Activated naive CD8-positive, alpha-beta T cell treated with anti-CD3 and anti-CD28 coated beads, Interleukin-2, amount 10 ng/mL, durations not matched to agents 7 days and 5 days (primary cell): ENCODE measurements around the gene KBTBD4. TPM values are rescaled to one million over a fixed set of nuclear protein-coding genes. Genes with fewer than 3 reads are reported as not detected.
A peak's percentile ranks its signal among the peaks of the same experiment; 100 is the strongest.

ENCODE experiments used
- ATAC-seq: fragments of 150-1000 bp; cut with Tn5 transposase; one replicate; pipeline ENCODE4 v1.10.0; 2021; ENCODE audit warnings: low read depth, moderate library complexity
- POLR2A ChIA-PET: fragments of 350-600 bp; sonication (Branson Sonifier 250); formaldehyde crosslinking; loops from one replicate; lab custom pipeline; 2021; ENCODE audit warnings: antibody characterized with exemption; lab: Charles Lee
- DNase-seq: peaks from one replicate; pipeline ENCODE4 v3.0.0; 2021
- H3K27ac Mint-ChIP-seq: one replicate; pipeline ENCODE4 v1.8.0; 2022; ENCODE audit warnings: mild to moderate bottlenecking, mixed read lengths
- H3K27me3 Mint-ChIP-seq: one replicate; pipeline ENCODE4 v1.8.0; 2022; ENCODE audit warnings: mild to moderate bottlenecking, moderate library complexity, mixed read lengths
- H3K36me3 Mint-ChIP-seq: one replicate; pipeline ENCODE4 v1.8.0; 2021; ENCODE audit warnings: mild to moderate bottlenecking, mixed read lengths
- H3K4me1 Mint-ChIP-seq: one replicate; pipeline ENCODE4 v1.8.0; 2021; ENCODE audit warnings: mixed read lengths
- H3K4me3 Mint-ChIP-seq: one replicate; pipeline ENCODE4 v1.8.0; 2022; ENCODE audit warnings: mild to moderate bottlenecking, moderate library complexity, mixed read lengths
- H3K9me3 Mint-ChIP-seq: one replicate; pipeline ENCODE4 v1.8.0; 2021; ENCODE audit warnings: mixed read lengths
- total RNA-seq, 2 experiments: library from RNA; stranded (reverse); gene quantifications; one replicate each; pipeline ENCODE4 v1.2.3, GENCODE V29; 2021

Gene KBTBD4
- total RNA-seq, 2 experiments from 2014 or later, result 18.8 to 19.0 TPM

DNA sequence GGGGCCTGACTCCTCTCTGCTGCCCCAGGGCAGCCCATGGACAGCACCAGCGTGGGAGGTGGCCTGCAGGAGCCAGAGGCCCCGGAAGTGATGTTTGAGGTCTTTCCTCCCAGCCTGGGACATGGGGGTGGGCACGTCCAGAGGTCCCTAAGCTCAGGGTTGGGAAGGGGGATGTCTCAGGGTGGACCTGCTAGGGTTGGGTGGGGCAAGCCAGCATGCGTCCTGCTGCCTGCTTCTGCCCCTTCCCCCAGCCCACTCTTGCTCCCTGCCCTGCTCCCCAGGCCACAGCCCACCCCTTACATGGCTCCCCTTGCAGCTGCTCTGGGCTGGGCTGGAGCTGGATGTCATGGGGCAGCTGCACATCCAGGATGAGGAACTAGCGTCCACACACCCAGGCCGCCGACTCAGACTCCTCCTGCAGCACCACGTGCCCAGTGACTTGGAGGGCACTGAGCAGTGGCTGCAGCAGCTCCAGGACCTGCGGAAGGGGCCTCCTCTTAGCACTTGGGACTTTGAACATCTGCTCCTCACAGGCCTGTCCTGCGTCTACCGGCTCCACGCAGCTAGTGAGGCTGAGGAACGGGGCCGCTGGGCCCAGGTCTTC lies 9.1 kb upstream of the KBTBD4 start:
- no peak overlapping the region for H3K4me3 Mint-ChIP-seq
- H3K9me3 Mint-ChIP-seq, result no peaks in the 10 kb centered on the region
- H3K4me1 Mint-ChIP-seq, result peaks cover 20% of the 10 kb centered on the region
- H3K36me3 Mint-ChIP-seq, result peaks cover 10% of the 10 kb centered on the region
- DNase-seq (no peak), ATAC-seq (no peak)
- peaks cover 8% of the 10 kb centered on the region for H3K27me3 Mint-ChIP-seq
- no peak overlapping the region for H3K27ac Mint-ChIP-seq
- POLR2A ChIA-PET, result interaction anchor here (0.6 to 2.1 kb wide), 2 partner anchors 9 to 23 kb away, joined by 3 to 8 read pairs; partner anchors contain the start of genes KBTBD4, NDUFS3 and PTPMT1

GRCh38 chr11:47587039-47587716 lies 8.4 kb upstream of the KBTBD4 start:
- ATAC-seq (no peak), DNase-seq (no peak)
- H3K9me3 Mint-ChIP-seq, result no peaks in the 10 kb centered on the region
- H3K36me3 Mint-ChIP-seq, result peaks cover 13% of the 10 kb centered on the region
- no peak overlapping the region for H3K4me3 Mint-ChIP-seq
- POLR2A ChIA-PET, result interaction anchor here (0.6 to 2.1 kb wide), 2 partner anchors 8 to 22 kb away, joined by 3 to 8 read pairs; partner anchors contain the start of genes KBTBD4, NDUFS3 and PTPMT1
- peaks cover 3% of the 10 kb centered on the region for H3K27me3 Mint-ChIP-seq
- peaks cover 16% of the 10 kb centered on the region for H3K4me1 Mint-ChIP-seq
- peak overlapping the region; percentile 64 for H3K27ac Mint-ChIP-seq

- DNase-seq (no peak), ATAC-seq (peak; percentile 23)
- Mint-ChIP-seq H3K36me3 (peaks cover 18% of the 10 kb centered on the region), H3K27me3 (no peaks in the 10 kb centered on the region), H3K9me3 (no peaks in the 10 kb centered on the region), H3K4me1 (peaks cover 10% of the 10 kb centered on the region), H3K27ac (peak within 1 kb of the TSS; percentile 64), H3K4me3 (no peak within 1 kb of the TSS)
- POLR2A ChIA-PET, result interaction anchor here (2.1 kb wide), 1 partner anchor 21 kb away, joined by 8 read pairs; the partner anchor contains the start of gene PTPMT1
Observed at GRCh38 chr11:47586098-47586855, 7.5 kb upstream of the KBTBD4 start, which contains the start of gene FAM180B. TSS of gene FAM180B (plus strand) at chr11:47586678. CDS start at chr11:47586769, 91 bp downstream.

DNA sequence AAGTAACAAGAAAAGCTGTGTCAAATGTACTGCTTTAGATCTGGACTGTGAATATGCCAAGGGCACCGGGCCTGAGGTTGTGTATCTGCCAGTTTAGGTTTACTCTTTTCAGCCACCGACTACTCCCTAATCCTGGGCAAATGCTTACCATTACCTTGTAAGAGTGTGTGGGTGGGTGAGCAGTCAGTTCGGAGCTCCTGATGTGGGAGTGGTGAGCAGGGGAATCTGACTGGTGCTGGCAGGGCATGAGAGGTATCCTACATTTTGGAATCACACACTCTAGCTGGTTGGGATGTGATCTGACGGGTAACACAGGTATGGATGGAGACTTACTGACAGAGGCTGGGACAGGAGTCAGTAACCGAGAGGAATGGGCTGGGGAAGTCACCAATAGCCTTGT lies 5.1 kb upstream of the KBTBD4 start:
- Mint-ChIP-seq H3K36me3 (peaks cover 24% of the 10 kb centered on the region), H3K4me3 (no peak overlapping the region), H3K27ac (peak overlapping the region; percentile 17), H3K9me3 (no peaks in the 10 kb centered on the region), H3K4me1 (peaks cover 19% of the 10 kb centered on the region), H3K27me3 (no peaks in the 10 kb centered on the region)
- ATAC-seq (no peak), DNase-seq (no peak)
- POLR2A ChIA-PET, result interaction anchor here (1.3 kb wide), 1 partner anchor 19 kb away, joined by 3 read pairs; the partner anchor contains the start of gene PTPMT1

DNA sequence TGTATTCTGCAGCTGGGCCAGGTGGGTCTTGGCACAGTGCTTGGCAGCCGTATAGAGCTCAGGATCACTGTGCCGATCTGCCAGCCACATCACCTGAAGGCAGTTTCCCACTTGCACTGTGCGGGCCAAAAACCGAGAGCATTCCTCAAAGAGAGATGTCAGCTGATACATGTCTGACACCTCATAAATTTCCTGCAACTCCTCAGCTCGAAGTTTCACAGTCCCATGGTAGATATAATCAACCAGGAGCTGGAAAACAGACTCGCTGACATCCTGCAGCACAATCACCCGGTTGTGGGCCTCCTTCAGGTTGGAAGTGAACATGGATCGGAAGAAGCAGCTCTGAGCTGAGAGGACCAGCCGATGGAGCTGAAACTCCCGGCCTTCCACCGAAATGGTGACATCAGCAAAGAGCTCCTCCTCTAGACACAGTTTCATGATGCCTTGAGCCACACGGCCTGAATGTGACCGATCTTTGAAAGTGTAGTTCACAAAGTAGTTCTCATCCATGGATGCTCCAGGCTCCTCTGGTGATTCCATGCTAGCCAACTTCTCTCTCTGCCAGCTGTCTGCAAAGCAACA lies 1.2 kb downstream of the KBTBD4 start:
- POLR2A ChIA-PET, result interaction anchor here (0.6 to 6.8 kb wide), 5 partner anchors 12 to 137 kb away, joined by 3 to 49 read pairs (median 4); partner anchors contain the start of genes AGBL2 and PTPMT1
- H3K27me3 Mint-ChIP-seq, result no peaks in the 10 kb centered on the region
- ATAC-seq, result no peak
- DNase-seq, result no peak
- H3K9me3 Mint-ChIP-seq, result no peaks in the 10 kb centered on the region
- H3K4me1 Mint-ChIP-seq, result peaks cover 21% of the 10 kb centered on the region
- H3K27ac Mint-ChIP-seq, result peak overlapping the region; percentile 96
- peak overlapping the region; percentile 99 for H3K4me3 Mint-ChIP-seq
- H3K36me3 Mint-ChIP-seq, result peaks cover 51% of the 10 kb centered on the region

DNA sequence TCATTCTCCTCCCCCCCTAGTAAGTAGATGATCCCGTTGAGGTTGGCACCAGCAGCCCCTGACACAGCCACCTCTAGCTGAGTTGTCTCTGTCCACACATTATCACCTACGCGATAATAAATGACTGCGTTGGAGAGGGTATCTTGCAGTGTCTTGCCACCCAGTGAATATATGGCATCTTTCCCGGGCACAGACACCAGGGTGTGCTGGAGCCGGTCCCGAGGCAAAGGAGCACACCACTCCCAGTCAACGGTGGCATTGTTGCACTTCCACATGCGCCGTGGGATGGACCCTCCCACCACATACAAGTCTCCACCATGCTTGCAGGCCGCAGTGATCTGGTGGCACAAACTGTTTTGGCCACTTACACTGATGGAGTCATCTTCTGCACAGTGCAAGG lies 5.4 kb downstream of the KBTBD4 start:
- ATAC-seq, result no peak
- DNase-seq, result no peak
- H3K4me1 Mint-ChIP-seq, result peaks cover 12% of the 10 kb centered on the region
- H3K9me3 Mint-ChIP-seq, result no peaks in the 10 kb centered on the region
- POLR2A ChIA-PET, result no interaction called here
- H3K27ac Mint-ChIP-seq, result no peak overlapping the region
- H3K27me3 Mint-ChIP-seq, result no peaks in the 10 kb centered on the region
- peaks cover 44% of the 10 kb centered on the region for H3K36me3 Mint-ChIP-seq
- no peak overlapping the region for H3K4me3 Mint-ChIP-seq

DNA sequence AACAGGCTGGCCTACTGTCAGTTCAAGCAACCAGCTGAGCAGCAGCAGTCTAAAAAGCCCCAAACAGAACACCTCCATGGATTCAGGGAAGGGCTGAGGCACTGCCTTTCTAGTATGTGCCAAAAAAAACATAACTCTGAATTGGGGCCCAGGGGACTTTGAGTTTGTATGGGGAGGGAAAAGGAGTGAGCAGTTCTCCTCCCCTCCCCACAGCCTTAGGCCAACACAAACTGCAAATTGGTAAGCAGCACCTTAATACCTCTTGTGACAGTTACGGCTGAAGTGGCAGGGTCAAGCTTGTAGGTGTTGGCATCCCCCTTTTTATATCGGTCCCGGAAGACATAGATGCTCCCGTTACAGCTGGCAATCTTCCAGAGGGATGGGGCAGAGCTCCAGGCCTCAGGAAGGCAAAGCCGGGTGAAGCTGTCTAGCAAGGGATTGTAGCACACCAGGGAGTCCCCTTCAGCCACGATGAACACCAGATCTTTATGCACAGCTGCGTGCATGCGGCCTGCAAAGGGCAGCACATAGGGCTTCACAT lies 6.0 kb downstream of the KBTBD4 start:
- Mint-ChIP-seq H3K27ac (no peak overlapping the region), H3K4me3 (no peak overlapping the region), H3K9me3 (no peaks in the 10 kb centered on the region), H3K36me3 (peaks cover 47% of the 10 kb centered on the region), H3K4me1 (peaks cover 10% of the 10 kb centered on the region), H3K27me3 (no peaks in the 10 kb centered on the region)
- POLR2A ChIA-PET, result no interaction called here
- no peak for DNase-seq
- no peak for ATAC-seq

DNA sequence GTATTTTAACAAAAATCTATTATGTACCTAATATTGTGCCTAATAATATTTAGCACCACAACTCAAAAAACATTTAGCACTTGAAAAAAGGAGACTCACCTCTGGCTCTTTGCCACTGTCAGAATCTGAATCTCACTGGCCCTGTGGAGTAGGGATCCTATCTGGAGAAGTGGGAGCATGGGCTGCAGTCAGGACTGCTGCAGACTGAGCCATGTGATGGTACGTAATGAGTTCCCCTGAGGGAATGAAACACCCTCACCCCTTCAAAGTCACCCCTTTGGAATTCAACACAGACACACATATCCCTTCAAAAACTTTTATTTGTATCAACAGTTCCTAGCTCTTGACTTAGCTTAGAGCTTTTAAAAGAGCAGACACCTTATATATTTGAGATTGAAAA lies 6.9 kb downstream of the KBTBD4 start:
- no peaks in the 10 kb centered on the region for H3K27me3 Mint-ChIP-seq
- POLR2A ChIA-PET, result no interaction called here
- no peak for DNase-seq
- no peak overlapping the region for H3K4me3 Mint-ChIP-seq
- ATAC-seq, result no peak
- H3K36me3 Mint-ChIP-seq, result peaks cover 42% of the 10 kb centered on the region
- peaks cover 2% of the 10 kb centered on the region for H3K4me1 Mint-ChIP-seq
- H3K27ac Mint-ChIP-seq, result no peak overlapping the region
- no peaks in the 10 kb centered on the region for H3K9me3 Mint-ChIP-seq

DNA sequence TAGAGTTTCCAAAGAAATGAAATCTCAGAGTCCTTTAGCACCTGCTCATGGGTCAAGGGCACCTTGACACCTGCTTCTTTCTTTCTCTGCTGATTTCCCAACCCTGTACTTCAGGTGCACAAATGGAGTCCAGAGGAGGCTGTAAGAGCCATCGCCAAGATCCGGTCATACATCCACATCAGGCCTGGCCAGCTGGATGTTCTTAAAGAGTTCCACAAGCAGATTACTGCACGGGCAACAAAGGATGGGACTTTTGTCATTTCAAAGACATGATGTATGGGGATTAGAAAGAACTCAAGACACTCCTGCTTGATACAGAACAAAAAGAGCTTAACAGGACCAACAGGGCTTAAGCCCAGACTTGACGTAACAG lies 7.4 kb downstream of the KBTBD4 start:
- Mint-ChIP-seq H3K4me1 (peaks cover 7% of the 10 kb centered on the region), H3K27ac (no peak overlapping the region), H3K9me3 (no peaks in the 10 kb centered on the region), H3K27me3 (no peaks in the 10 kb centered on the region), H3K4me3 (no peak overlapping the region), H3K36me3 (peaks cover 38% of the 10 kb centered on the region)
- POLR2A ChIA-PET, result no interaction called here
- no peak for DNase-seq
- no peak for ATAC-seq

GRCh38 chr11:47570651-47571356 lies 8.0 kb downstream of the KBTBD4 start:
- no peaks in the 10 kb centered on the region for H3K27me3 Mint-ChIP-seq
- ATAC-seq, result no peak
- no peak for DNase-seq
- no peaks in the 10 kb centered on the region for H3K9me3 Mint-ChIP-seq
- peaks cover 7% of the 10 kb centered on the region for H3K4me1 Mint-ChIP-seq
- no peak overlapping the region for H3K27ac Mint-ChIP-seq
- H3K36me3 Mint-ChIP-seq, result peaks cover 35% of the 10 kb centered on the region
- no peak overlapping the region for H3K4me3 Mint-ChIP-seq
- POLR2A ChIA-PET, result no interaction called here

DNA sequence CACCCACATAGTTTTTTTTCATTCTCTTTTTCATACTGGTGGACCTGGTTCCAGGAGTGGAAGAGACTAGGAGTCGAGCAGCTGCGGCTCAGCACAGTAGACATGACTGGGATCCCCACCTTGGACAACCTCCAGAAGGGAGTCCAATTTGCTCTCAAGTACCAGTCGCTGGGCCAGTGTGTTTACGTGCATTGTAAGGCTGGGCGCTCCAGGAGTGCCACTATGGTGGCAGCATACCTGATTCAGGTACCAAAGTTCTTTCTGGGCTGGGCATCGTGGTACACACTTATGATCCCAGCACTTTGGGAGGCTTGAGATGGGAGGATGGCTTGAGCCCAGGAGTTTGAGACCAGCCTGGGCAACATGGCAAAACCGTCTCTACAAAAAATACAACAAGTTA lies 9.1 kb downstream of the KBTBD4 start:
- POLR2A ChIA-PET, result interaction anchor here (0.6 to 1.1 kb wide), 2 partner anchors 9 to 337 kb away, joined by 3 to 8 read pairs; partner anchors contain the start of genes KBTBD4 and NDUFS3
- H3K9me3 Mint-ChIP-seq, result no peaks in the 10 kb centered on the region
- no peak for ATAC-seq
- H3K27me3 Mint-ChIP-seq, result no peaks in the 10 kb centered on the region
- H3K4me1 Mint-ChIP-seq, result peaks cover 10% of the 10 kb centered on the region
- H3K4me3 Mint-ChIP-seq, result no peak overlapping the region
- H3K27ac Mint-ChIP-seq, result no peak overlapping the region
- DNase-seq, result no peak
- H3K36me3 Mint-ChIP-seq, result peaks cover 29% of the 10 kb centered on the region

DNA sequence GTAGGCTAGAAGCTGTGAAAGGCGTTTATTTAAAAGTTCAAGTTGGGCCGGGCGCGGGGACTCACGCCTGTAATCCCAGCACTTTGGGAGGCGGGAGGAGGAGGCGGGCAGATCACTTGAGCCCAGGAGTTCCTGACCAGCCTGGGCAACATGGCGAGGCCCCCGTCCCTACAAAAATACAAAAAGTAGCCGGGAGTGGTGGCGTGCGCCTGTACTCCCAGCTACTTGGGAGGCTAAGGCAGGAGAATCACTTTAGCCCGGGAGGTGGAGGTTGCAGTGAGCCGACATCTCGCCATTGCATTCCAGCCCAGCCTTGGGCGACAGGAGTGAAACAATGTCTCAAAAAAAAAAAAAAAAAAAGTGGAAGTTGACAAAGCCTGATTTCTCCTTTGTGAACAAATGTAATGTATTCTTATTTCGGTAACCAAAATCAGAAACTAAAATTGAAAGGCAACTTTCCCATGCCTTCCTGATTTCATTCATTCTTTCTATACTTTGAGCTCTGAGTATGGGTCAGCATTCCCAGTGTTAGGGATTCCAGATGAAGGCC lies 12.5 kb downstream of the KBTBD4 start:
- peak overlapping the region; percentile 69 for H3K27ac Mint-ChIP-seq
- H3K27me3 Mint-ChIP-seq, result no peaks in the 10 kb centered on the region
- H3K36me3 Mint-ChIP-seq, result peaks cover 11% of the 10 kb centered on the region
- H3K4me3 Mint-ChIP-seq, result peak overlapping the region; percentile 89
- ATAC-seq (no peak), DNase-seq (no peak)
- H3K4me1 Mint-ChIP-seq, result peaks cover 12% of the 10 kb centered on the region
- POLR2A ChIA-PET, result interaction anchor here (0.6 to 4.2 kb wide), 9 partner anchors 11 to 283 kb away, joined by 3 to 49 read pairs (median 4); partner anchors contain the start of genes CELF1, FAM180B, KBTBD4 and NDUFS3
- H3K9me3 Mint-ChIP-seq, result no peaks in the 10 kb centered on the region
